GM19452 (cell line): ENCODE results near the gene SLC29A1.
"Not testable (repeated sequence)": the region's sequence is repeated elsewhere in the genome, so short reads cannot be mapped to it uniquely, and the experiment has no call there.

Source experiments
- ATAC-seq: cut with Tn5 transposase; IDR thresholded peaks from one replicate; pipeline ENCODE4 v1.9.1; 2021; ENCODE audit not compliant: unreplicated experiment

Gene SLC29A1

GRCh38 chr6:44223319-44224028 is at the start of gene SLC29A1:
Gene SLC29A1, plus strand, starts transcription at chr6:44223595. Its CDS starts 3,719 bp downstream, at chr6:44227314.
- peak; percentile 48 for ATAC-seq

- ATAC-seq: no peak
Observed at GRCh38 chr6:44176130-44176761, 47.1 kb upstream of the SLC29A1 start.

GRCh38 chr6:44176762-44177509 is 46.5 kb upstream of the SLC29A1 start:
- peak; percentile 55 for ATAC-seq

- no peak for ATAC-seq
Observed at GRCh38 chr6:44177691-44178423, 45.5 kb upstream of the SLC29A1 start.

GRCh38 chr6:44178424-44179071 is 44.8 kb upstream of the SLC29A1 start:
- no peak for ATAC-seq

GRCh38 chr6:44179072-44179536 is 44.3 kb upstream of the SLC29A1 start:
- no peak for ATAC-seq

GRCh38 chr6:44179648-44180047 is 43.7 kb upstream of the SLC29A1 start:
- no peak for ATAC-seq

GRCh38 chr6:44180406-44180805 is 43.0 kb upstream of the SLC29A1 start:
- no peak for ATAC-seq

- no peak for ATAC-seq
Observed at GRCh38 chr6:44180886-44181285, 42.5 kb upstream of the SLC29A1 start.

GRCh38 chr6:44181784-44182183 is 41.6 kb upstream of the SLC29A1 start:
- ATAC-seq: not testable (repeated sequence)

- ATAC-seq: no peak
Observed at GRCh38 chr6:44182911-44183390, 40.4 kb upstream of the SLC29A1 start.

- ATAC-seq: no peak
Observed at GRCh38 chr6:44183783-44184182, 39.6 kb upstream of the SLC29A1 start.

GRCh38 chr6:44185356-44185755 is 38.0 kb upstream of the SLC29A1 start:
- ATAC-seq: not testable (repeated sequence)

GRCh38 chr6:44185953-44186634 is 37.3 kb upstream of the SLC29A1 start:
- ATAC-seq: no peak

GRCh38 chr6:44186635-44187025 is 36.8 kb upstream of the SLC29A1 start:
- ATAC-seq: no peak

- no peak for ATAC-seq
Observed at GRCh38 chr6:44188819-44189218, 34.6 kb upstream of the SLC29A1 start.

- ATAC-seq: no peak
Observed at GRCh38 chr6:44189257-44189656, 34.1 kb upstream of the SLC29A1 start.

GRCh38 chr6:44190715-44191114 is 32.7 kb upstream of the SLC29A1 start:
- no peak for ATAC-seq

- no peak for ATAC-seq
Observed at GRCh38 chr6:44192428-44193041, 30.9 kb upstream of the SLC29A1 start.
